Calu3 (cell line): ENCODE data around the gene RAD51B. TPM values are rescaled to one million over a fixed set of nuclear protein-coding genes. Genes with fewer than 3 reads are reported as not detected.

Experiments used
- BruUV-seq: library from RNA; stranded (reverse); fragments of 400-500 nt; replicated peaks from 2 replicates; lab custom pipeline; 2021; lab: Mats Ljungman, UMichigan
- CTCF ChIA-PET: fragments of 300-600 bp; sonication (Branson Sonifier 250); formaldehyde crosslinking; loops from one replicate; lab custom pipeline; 2022; ENCODE audit warnings: antibody characterized with exemption; lab: Charles Lee
- DNase-seq: peaks from one replicate; pipeline ENCODE4 v3.0.0; 2022
- H3K27ac Mint-ChIP-seq: one replicate; pipeline ENCODE4 v1.8.0; 2022; ENCODE audit warnings: mixed read lengths; ENCODE audit not compliant: unreplicated experiment
- H3K27me3 Mint-ChIP-seq: one replicate; pipeline ENCODE4 v1.8.0; 2022; ENCODE audit warnings: mixed read lengths; ENCODE audit not compliant: unreplicated experiment
- H3K36me3 Mint-ChIP-seq: one replicate; pipeline ENCODE4 v1.8.0; 2022; ENCODE audit warnings: mild to moderate bottlenecking, moderate library complexity, mixed read lengths; ENCODE audit not compliant: insufficient read depth, unreplicated experiment
- H3K4me1 Mint-ChIP-seq: one replicate; pipeline ENCODE4 v1.8.0; 2022; ENCODE audit warnings: mild to moderate bottlenecking, low read depth, mixed read lengths; ENCODE audit not compliant: unreplicated experiment
- H3K4me3 Mint-ChIP-seq: one replicate; pipeline ENCODE4 v1.8.0; 2022; ENCODE audit warnings: mild to moderate bottlenecking, low read depth, moderate library complexity, mixed read lengths; ENCODE audit not compliant: unreplicated experiment
- H3K9me3 Mint-ChIP-seq: one replicate; pipeline ENCODE4 v1.8.0; 2022; ENCODE audit warnings: low read depth, mixed read lengths; ENCODE audit not compliant: unreplicated experiment
- CTCF ChIP-seq: fragments of 200-600 bp; IDR thresholded peaks from one replicate; pipeline ENCODE4 v1.8.0; 2022; ENCODE audit warnings: antibody characterized with exemption; ENCODE audit not compliant: unreplicated experiment
- intact Hi-C: fragments of 100-400 bp; cut with micrococcal nuclease; formaldehyde crosslinking; loops from one replicate; pipeline ENCODE4 v1.10.0; 2022; ENCODE audit not compliant: unreplicated experiment
- total RNA-seq: library from RNA; stranded (reverse); gene quantifications from 2 replicates; pipeline ENCODE4 v1.2.3, GENCODE V29; 2022

Gene RAD51B
- total RNA-seq, 1 experiment from 2014 or later: 24.7 TPM

- Mint-ChIP-seq H3K36me3 (peaks cover 13% of the 10 kb centered on the region), H3K4me1 (peaks cover 40% of the 10 kb centered on the region), H3K27me3 (no peaks in the 10 kb centered on the region), H3K27ac (peak overlapping the region; percentile 98), H3K4me3 (no peak overlapping the region), H3K9me3 (no peaks in the 10 kb centered on the region)
- CTCF ChIA-PET: interaction anchor here (0.8 kb wide), 1 partner anchor 69 kb away, joined by 3 read pairs; no protein-coding TSS in a partner anchor
- intact Hi-C loops: loop anchor here (5.0 to 10.0 kb wide), 4 partner anchors 58 to 348 kb away; no protein-coding TSS in a partner anchor
- no peak for TF ChIP-seq CTCF
- no peak for DNase-seq
- no TSS peak for BruUV-seq
Measured at GRCh38 chr14:68309616-68310015, 490.0 kb downstream of the RAD51B start.

- Mint-ChIP-seq H3K4me1 (peaks cover 29% of the 10 kb centered on the region), H3K4me3 (no peak overlapping the region), H3K9me3 (no peaks in the 10 kb centered on the region), H3K27ac (no peak overlapping the region), H3K36me3 (peaks cover 2% of the 10 kb centered on the region), H3K27me3 (no peaks in the 10 kb centered on the region)
- no peak for TF ChIP-seq CTCF
- CTCF ChIA-PET: no interaction called here
- no peak for DNase-seq
- BruUV-seq: no TSS peak
- intact Hi-C loops: no loop called here
Measured at GRCh38 chr14:68312300-68312699, 492.7 kb downstream of the RAD51B start.

GRCh38 chr14:68312884-68313610 is 493.5 kb downstream of the RAD51B start:
- Mint-ChIP-seq H3K4me1 (peaks cover 21% of the 10 kb centered on the region), H3K9me3 (no peaks in the 10 kb centered on the region), H3K4me3 (no peak overlapping the region), H3K27ac (no peak overlapping the region), H3K36me3 (no peaks in the 10 kb centered on the region), H3K27me3 (no peaks in the 10 kb centered on the region)
- CTCF ChIA-PET: no interaction called here
- TF ChIP-seq CTCF: no peak
- no peak for DNase-seq
- BruUV-seq: no TSS peak
- intact Hi-C loops: no loop called here

- no peaks in the 10 kb centered on the region for H3K9me3 Mint-ChIP-seq
- H3K36me3 Mint-ChIP-seq: no peaks in the 10 kb centered on the region
- H3K27me3 Mint-ChIP-seq: no peaks in the 10 kb centered on the region
- no peak overlapping the region for H3K27ac Mint-ChIP-seq
- CTCF ChIA-PET: interaction anchor here (0.6 kb wide), 1 partner anchor 34 kb away, joined by 3 read pairs; no protein-coding TSS in a partner anchor
- no peak overlapping the region for H3K4me3 Mint-ChIP-seq
- BruUV-seq: no TSS peak
- peaks cover 7% of the 10 kb centered on the region for H3K4me1 Mint-ChIP-seq
- no peak for DNase-seq
- TF ChIP-seq CTCF: no peak
- intact Hi-C loops: no loop called here
Measured at GRCh38 chr14:68314642-68315041, 495.1 kb downstream of the RAD51B start.
